Upper lobe of left lung (tissue), 6 donors: ENCODE measurements around the gene RASGRP4. TPM values are rescaled to one million over a fixed set of nuclear protein-coding genes. Genes with fewer than 3 reads are reported as not detected.

Experiments
- ATAC-seq, 2 donors: fragments of 200-7000 bp; cut with Tn5 transposase; one replicate each; pipeline ENCODE4 v1.9.1; 2022; ENCODE audit warnings: mild to moderate bottlenecking in 2 of 2, moderate library complexity in 2 of 2; ENCODE audit not compliant: low FRiP score in 2 of 2
- DNase-seq, 2 donors: peaks; one replicate each; pipeline ENCODE4 v3.0.0-alpha.2; 2019 to 2020
- H3K27ac ChIP-seq, 4 donors: fragments of 200-600 bp; sonication (generic); one replicate each; pipeline ENCODE4 v1.5.1; 2016 to 2019
- H3K27me3 ChIP-seq, 4 donors: fragments of 200-600 bp; sonication (generic); one replicate each; pipeline ENCODE4 v1.5.1; 2017 to 2019
- H3K36me3 ChIP-seq, 4 donors: fragments of 200-600 bp; sonication (generic); one replicate each; pipeline ENCODE4 v1.5.1; 2016 to 2019
- H3K4me1 ChIP-seq, 4 donors: fragments of 200-600 bp; sonication (generic); one replicate each; pipeline ENCODE4 v1.5.1; 2018 to 2019
- H3K4me3 ChIP-seq, 4 donors: fragments of 200-600 bp; sonication (generic); one replicate each; pipeline ENCODE4 v1.5.1; 2017 to 2019; ENCODE audit warnings: mild to moderate bottlenecking in 2 of 4, moderate library complexity in 1 of 4
- H3K9me3 ChIP-seq, 4 donors: fragments of 200-600 bp; sonication (generic); one replicate each; pipeline ENCODE4 v1.5.1; 2018 to 2019
- EP300 ChIP-seq, 4 donors: sonication (generic); formaldehyde crosslinking; IDR thresholded peaks; one replicate each; pipeline ENCODE4 v1.5.1; 2017; ENCODE audit warnings: antibody characterized with exemption in 4 of 4, control low read depth in 2 of 4
- POLR2A ChIP-seq, 4 donors: fragments of 450-650 bp; IDR thresholded peaks; one replicate each; pipeline ENCODE4 v1.5.1; 2016 to 2017; ENCODE audit warnings: antibody characterized with exemption in 4 of 4, mild to moderate bottlenecking in 2 of 4
- POLR2AphosphoS5 ChIP-seq, 2 donors: sonication (generic); formaldehyde crosslinking; IDR thresholded peaks; one replicate each; pipeline ENCODE4 v1.5.1; 2017; ENCODE audit warnings: antibody characterized with exemption in 2 of 2
- WGBS, 2 donors: methylation state at CpG; one replicate each; pipeline ENCODE4 v1.1.5; 2017 to 2018; 5-methylcytosine and 5-hydroxymethylcytosine counted together
- total RNA-seq, 6 donors: library from RNA; depleted of rRNA in 4 of 6; stranded (reverse); fragments of >200 nt in 4 of 6; gene quantifications; one replicate each; pipeline versions ENCODE4 v1.1.0 to v1.2.1, GENCODE V29; 2016 to 2021
- TF ChIP-seq, protein P1 (sequence below), 6 experiments: fragments of 450-650 bp in 4 of 6; fragments of 200-600 bp in 2 of 6; sonication (generic) in 2 of 6; IDR thresholded peaks; one replicate each; pipeline ENCODE4 v1.5.1; 2016 to 2019; ENCODE audit warnings: antibody characterized with exemption in 6 of 6
- donor health status: DM: no; HTN: no; CAD: no; lungs with moderate emphysema.
- donor health status: DM: no; HTN: yes; CAD: no; lungs with severe emphysema.

The RASGRP4 gene
- total RNA-seq, 6 donors from 2014 or later: 4.4 to 17.5 (median 12.6) TPM

DNA sequence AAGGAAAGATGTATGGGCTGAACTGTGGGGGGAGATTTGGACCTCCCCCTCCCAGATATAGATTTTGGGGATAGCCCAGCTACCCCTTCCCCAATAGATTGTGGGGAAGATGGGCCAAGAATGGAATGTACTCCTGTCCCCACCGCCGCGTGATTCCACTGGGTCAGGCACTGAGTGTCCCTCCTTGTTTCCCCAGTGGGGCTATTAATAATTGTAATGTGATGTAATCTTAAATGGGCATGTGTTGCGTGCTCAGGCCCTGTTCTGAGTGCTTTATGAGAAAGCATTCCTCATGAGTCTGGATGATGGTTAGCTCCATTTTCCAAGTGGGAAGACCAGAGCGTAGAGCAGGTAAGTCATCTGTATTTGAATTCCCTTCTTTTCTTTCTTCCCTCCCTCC, 50.3 kb downstream of the RASGRP4 start:
- no peak for TF ChIP-seq POLR2A (IDR thresholded peaks at IDR 0.05)
- ATAC-seq (no peak), DNase-seq (no peak)
- peaks cover 21 to 32% (median 22%) of the 10 kb centered on the region in 4 donors for H3K4me1 ChIP-seq
- peak overlapping the region in 3 of 4 donors; percentile 74 to 88 (median 81) for H3K4me3 ChIP-seq
- no peaks in the 10 kb centered on the region for H3K27me3 ChIP-seq
- H3K27ac ChIP-seq: peak overlapping the region in 2 of 4 donors; percentile 87 to 91
- no peaks in the 10 kb centered on the region for H3K9me3 ChIP-seq
- peaks cover 0 to 45% (median 33%) of the 10 kb centered on the region in 4 donors for H3K36me3 ChIP-seq
- 79 to 81% methylated on average over 5 of the region's 5 CpGs for WGBS, 2 donors

DNA sequence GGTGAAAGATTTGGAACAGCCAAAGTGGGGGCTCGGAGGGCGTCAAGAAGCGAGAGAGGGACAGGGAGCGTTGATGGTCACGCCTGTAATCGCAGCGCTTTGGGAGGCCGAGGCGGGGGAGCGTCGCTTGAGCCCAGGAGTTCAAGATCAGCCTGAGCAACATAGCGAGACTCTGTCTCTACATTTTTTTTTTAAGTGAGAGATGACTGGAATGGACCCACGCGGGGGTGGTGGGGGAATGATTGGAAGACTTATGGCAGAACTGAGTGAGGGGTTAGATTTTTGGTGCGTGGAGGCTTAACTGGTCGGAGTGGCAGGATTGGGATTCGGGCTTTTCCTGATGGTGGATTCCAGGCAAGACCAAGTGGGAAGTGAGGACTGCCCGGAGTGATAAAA, 50.9 kb downstream of the RASGRP4 start:
- Histone ChIP-seq H3K36me3 (peaks cover 0 to 38% (median 27%) of the 10 kb centered on the region in 4 donors), H3K27me3 (no peaks in the 10 kb centered on the region), H3K9me3 (no peaks in the 10 kb centered on the region), H3K4me3 (peak overlapping the region; percentile 74 to 97 (median 84)), H3K4me1 (peaks cover 21 to 32% (median 22%) of the 10 kb centered on the region in 4 donors), H3K27ac (peak overlapping the region; percentile 87 to 96 (median 92))
- 2 to 3% methylated on average over 11 to 18 of the region's 18 CpGs for WGBS, 2 donors
- ATAC-seq: peak in 1 of 2 donors; percentile 27
- DNase-seq: no peak
- TF ChIP-seq POLR2AphosphoS5 (IDR thresholded peaks at IDR 0.05) (no peak), POLR2A (IDR thresholded peaks at IDR 0.05) (no peak)

DNA sequence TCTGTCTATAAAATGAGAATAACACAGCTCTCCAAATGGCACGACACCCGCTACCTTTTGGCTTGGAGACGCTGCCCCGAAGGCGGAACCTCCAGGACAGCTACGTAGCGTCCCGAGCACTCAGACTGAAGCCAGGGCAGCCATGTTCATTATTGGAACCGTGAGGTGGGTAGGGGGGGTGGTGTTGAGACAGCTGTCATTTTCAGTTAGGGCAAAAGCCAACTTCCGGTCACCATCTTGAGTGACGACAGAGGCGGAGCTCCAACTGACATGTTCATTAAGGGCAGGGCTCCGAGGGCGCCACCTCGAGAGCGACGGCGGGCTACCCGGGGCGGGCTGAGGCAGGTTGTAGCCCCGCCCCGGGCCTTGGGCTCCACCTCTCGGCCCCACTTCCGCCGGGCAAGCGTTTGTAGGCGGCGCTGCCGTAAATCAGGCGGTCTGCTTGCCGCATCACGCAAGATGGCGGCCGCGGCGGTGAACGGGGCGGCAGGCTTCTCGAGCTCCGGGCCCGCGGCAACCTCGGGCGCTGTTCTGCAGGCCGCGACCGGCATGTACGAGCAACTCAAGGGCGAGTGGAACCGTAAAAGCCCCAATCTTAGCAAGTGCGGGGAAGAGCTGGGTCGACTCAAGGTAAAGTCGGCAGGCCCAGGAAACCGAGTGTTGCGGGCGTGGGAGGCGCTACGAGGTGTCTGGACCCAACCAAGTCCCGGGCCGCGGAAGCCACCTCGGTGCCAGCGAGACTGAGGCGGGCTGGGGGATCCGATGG, 51.5 kb downstream of the RASGRP4 start, which contains the start of gene PSMD8:
Gene PSMD8 (plus strand): TSS at position 240 of the 766 bp plus-strand sequence. CDS start 31 bp downstream, at position 271.
- H3K27me3 ChIP-seq: no peaks in the 10 kb centered on the region
- peak within 1 kb of the TSS; percentile 87 to 96 (median 92) for H3K27ac ChIP-seq
- WGBS, 2 donors: 1 to 2% methylated on average over 25 to 63 of the region's 65 CpGs
- peak within 1 kb of the TSS; percentile 74 to 97 (median 84) for H3K4me3 ChIP-seq
- ATAC-seq: peak; percentile 99
- H3K4me1 ChIP-seq: peaks cover 21 to 32% (median 22%) of the 10 kb centered on the region in 4 donors
- DNase-seq: peak; percentile 99 to 100
- no peaks in the 10 kb centered on the region for H3K9me3 ChIP-seq
- TF ChIP-seq POLR2A (IDR thresholded peaks at IDR 0.05) (peak; percentile 44 to 98 (median 89)), POLR2AphosphoS5 (IDR thresholded peaks at IDR 0.05) (peak; percentile 90 to 97), EP300 (IDR thresholded peaks at IDR 0.05) (peak in 1 of 4 donors; percentile 55)
- TF ChIP-seq, protein P1, sequence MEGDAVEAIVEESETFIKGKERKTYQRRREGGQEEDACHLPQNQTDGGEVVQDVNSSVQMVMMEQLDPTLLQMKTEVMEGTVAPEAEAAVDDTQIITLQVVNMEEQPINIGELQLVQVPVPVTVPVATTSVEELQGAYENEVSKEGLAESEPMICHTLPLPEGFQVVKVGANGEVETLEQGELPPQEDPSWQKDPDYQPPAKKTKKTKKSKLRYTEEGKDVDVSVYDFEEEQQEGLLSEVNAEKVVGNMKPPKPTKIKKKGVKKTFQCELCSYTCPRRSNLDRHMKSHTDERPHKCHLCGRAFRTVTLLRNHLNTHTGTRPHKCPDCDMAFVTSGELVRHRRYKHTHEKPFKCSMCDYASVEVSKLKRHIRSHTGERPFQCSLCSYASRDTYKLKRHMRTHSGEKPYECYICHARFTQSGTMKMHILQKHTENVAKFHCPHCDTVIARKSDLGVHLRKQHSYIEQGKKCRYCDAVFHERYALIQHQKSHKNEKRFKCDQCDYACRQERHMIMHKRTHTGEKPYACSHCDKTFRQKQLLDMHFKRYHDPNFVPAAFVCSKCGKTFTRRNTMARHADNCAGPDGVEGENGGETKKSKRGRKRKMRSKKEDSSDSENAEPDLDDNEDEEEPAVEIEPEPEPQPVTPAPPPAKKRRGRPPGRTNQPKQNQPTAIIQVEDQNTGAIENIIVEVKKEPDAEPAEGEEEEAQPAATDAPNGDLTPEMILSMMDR (IDR thresholded peaks at IDR 0.05): peak in 2 of 6 experiments; percentile 21 to 44
- peaks cover 0 to 32% (median 23%) of the 10 kb centered on the region in 4 donors for H3K36me3 ChIP-seq

DNA sequence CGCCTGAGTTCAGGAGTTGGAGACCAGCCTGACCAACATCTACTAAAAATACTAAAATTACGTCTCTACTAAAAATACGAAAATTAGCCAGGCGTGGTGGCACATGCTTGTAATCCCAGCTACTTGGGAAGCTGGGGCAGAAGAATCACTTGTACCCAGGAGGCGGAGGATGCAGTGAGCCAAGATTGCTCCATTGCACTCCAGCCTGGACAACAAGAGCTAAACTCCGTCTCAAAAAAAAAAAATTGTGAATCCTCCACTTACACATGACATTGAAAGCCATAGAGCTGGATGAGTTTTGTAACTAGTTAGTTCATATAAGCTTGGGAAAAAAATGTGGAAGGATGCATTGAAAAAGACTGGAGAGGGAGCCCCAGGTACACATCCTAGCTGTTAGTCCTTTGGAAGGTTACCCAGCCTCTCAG, 52.1 kb downstream of the RASGRP4 start:
- TF ChIP-seq, protein P1 (IDR thresholded peaks at IDR 0.05): no peak
- TF ChIP-seq POLR2AphosphoS5 (IDR thresholded peaks at IDR 0.05): no peak
- no peak for TF ChIP-seq EP300 (IDR thresholded peaks at IDR 0.05)
- no peak for TF ChIP-seq POLR2A (IDR thresholded peaks at IDR 0.05)
- peaks cover 0 to 26% (median 17%) of the 10 kb centered on the region in 4 donors for H3K36me3 ChIP-seq
- 76 to 78% methylated on average over 6 of the region's 6 CpGs for WGBS, 2 donors
- H3K27ac ChIP-seq: peak overlapping the region; percentile 87 to 96 (median 92)
- peak overlapping the region; percentile 7 to 88 (median 78) for H3K4me3 ChIP-seq
- no peaks in the 10 kb centered on the region for H3K27me3 ChIP-seq
- H3K9me3 ChIP-seq: no peaks in the 10 kb centered on the region
- DNase-seq (no peak), ATAC-seq (no peak)
- peaks cover 21 to 32% (median 22%) of the 10 kb centered on the region in 4 donors for H3K4me1 ChIP-seq

DNA sequence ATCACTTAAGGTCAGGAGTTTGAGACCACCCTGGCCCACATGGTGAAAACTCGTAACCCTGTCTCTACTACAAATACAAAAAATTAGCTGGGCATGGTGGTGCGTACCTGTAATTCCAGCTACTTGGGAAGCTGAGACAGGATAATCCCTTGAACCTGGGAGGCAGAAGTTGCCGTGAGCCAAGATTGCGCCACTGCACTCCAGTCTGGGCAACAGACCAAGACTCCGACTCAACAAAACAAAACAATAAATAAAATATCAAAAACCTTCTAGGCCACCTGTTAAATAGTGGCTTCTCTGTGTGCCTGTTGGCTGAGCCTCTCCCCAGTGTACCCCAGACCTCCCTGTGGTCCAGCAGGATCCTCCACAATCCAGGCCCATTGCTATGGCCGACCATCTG, 54.9 kb downstream of the RASGRP4 start:
- no peaks in the 10 kb centered on the region for H3K9me3 ChIP-seq
- ATAC-seq (no peak), DNase-seq (no peak)
- H3K4me1 ChIP-seq: peaks cover 9 to 16% (median 13%) of the 10 kb centered on the region in 4 donors
- TF ChIP-seq POLR2AphosphoS5 (IDR thresholded peaks at IDR 0.05) (no peak), EP300 (IDR thresholded peaks at IDR 0.05) (no peak), POLR2A (IDR thresholded peaks at IDR 0.05) (no peak)
- TF ChIP-seq, protein P1 (IDR thresholded peaks at IDR 0.05): no peak
- H3K27ac ChIP-seq: no peak overlapping the region
- WGBS, 2 donors: 74 to 75% methylated on average over 6 of the region's 6 CpGs
- H3K36me3 ChIP-seq: peaks cover 0 to under 1% (median 0%) of the 10 kb centered on the region in 4 donors
- H3K4me3 ChIP-seq: no peak overlapping the region
- no peaks in the 10 kb centered on the region for H3K27me3 ChIP-seq
